ENCODE results near the gene TSC2.

Gene TSC2

DNA sequence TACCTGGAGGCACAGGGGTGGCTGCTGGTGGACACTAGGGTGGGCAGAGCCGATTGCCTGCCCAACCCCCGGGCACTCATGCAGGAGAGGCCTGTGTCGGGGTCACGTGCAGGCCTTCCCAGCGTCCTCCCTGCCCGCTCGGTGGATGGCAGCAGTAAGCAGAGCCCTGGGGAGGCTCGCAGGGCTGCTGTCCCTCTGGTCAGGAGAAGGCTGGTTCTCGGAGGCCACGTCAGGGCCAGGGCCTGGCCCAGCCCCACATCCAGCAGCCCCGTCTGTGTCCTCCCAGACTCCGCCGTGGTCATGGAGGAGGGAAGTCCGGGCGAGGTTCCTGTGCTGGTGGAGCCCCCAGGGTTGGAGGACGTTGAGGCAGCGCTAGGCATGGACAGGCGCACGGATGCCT, 35.6 kb downstream of the TSC2 start:
- in situ Hi-C loops (cut with HindIII; ENCODE audit: low sequenced_read_pairs): no loop called here

- in situ Hi-C loops (cut with HindIII; ENCODE audit: low sequenced_read_pairs): no loop called here
Measured at GRCh38 chr16:2083876-2084780, 36.3 kb downstream of the TSC2 start.

GRCh38 chr16:2084895-2085625, 37.3 kb downstream of the TSC2 start:
- in situ Hi-C loops (cut with HindIII; ENCODE audit: low sequenced_read_pairs): no loop called here

GRCh38 chr16:2085669-2086068, 37.9 kb downstream of the TSC2 start:
- in situ Hi-C loops (cut with HindIII; ENCODE audit: low sequenced_read_pairs): no loop called here

DNA sequence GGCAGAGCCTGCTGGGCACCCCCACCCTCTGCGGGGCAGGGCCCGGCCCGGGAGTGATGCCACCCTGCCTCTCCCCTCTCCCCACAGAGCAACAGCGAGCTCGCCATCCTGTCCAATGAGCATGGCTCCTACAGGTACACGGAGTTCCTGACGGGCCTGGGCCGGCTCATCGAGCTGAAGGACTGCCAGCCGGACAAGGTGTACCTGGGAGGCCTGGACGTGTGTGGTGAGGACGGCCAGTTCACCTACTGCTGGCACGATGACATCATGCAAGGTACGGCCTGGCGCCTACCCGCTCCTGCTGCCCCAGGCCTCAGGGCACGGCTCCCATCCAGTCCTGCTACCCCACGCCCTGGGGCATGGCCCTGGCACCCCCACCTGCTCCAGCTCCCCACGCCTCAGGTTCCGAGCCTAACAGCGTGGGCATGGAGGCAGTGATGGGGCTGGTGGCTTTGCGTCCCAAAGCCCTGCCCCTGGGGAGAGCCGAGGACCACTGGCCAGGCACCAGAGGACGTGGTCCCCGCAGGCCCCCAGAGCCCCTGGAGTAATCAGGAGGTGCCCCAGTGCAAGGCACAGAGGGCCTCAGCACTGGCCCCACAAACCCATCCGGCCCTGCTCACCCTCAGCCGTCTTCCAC, 38.4 kb downstream of the TSC2 start:
- in situ Hi-C loops (cut with HindIII; ENCODE audit: low sequenced_read_pairs): no loop called here

DNA sequence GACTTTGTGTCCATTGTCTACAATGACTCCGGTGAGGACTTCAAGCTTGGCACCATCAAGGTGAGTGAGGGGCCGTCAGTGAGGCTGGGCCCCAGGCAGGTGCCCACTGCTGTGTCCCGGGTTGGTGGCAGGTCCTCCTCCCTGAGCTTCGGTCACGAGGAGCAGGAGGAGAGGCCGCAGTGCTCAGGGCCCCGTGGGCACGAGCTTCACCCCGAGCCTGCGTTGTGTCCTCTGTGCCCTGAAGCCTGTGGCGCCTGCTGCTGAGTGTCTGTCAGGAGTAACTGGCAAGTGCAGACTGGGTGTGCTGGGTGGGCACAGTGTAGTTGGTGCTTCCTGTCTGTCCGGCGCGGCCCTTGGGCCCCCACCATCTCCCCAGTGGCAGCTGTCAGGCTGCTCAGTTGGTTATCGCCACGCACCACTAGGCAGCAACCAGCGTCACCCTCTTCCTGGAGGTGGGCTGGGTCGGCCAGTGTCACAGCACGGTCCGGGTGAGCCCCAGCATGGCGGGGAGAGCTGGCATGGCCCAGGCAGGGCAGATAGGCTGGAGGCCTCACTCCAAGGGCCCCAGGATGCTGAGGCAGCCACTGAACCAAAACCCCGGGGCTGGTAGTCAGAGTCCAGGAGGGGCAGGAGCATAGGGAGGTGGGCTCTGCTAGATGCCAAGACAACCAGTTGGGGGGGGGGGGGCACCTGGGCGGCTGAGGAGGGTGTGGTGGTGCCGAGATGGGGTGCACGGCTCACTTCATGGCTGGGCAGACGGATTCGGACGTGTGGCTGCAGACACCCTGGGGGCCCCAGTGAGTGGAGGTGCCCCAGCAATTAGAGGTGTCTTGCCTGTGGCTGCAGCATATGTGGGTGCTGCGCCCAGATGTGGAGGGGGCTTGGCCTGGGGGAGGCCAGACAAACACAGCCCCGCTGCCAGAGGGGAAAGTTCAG, 39.3 kb downstream of the TSC2 start:
- in situ Hi-C loops (cut with HindIII; ENCODE audit: low sequenced_read_pairs): no loop called here

- in situ Hi-C loops (cut with HindIII; ENCODE audit: low sequenced_read_pairs): no loop called here
Measured at GRCh38 chr16:2087748-2088631, 40.2 kb downstream of the TSC2 start.

DNA sequence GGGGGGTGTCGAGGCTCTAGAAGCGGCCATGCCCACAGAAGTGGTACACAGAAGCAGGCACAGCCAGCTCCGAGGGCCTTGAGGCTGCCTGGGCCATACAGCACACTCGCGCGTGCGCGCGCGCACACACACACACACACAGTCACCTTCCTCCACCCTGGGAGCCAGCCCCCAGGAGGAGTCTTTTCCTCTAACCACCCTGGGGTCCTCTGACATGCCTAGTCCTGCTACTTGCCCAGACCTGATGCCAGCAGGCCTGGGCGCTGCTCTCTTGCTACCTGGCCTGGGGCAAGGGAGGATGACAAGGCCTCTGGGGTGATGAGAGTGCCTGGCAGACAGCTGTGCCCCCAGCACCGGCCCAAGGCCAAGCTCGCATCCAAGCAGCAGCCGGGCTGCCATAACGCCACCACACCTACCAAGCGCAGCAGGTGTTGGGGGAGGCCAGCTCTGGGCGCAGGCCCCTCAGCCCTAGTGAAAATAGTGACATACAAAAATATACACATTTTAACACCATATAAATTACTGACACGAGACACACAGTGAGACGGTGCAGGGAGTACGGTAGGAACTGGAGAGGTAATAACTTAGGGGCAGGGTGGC, 41.1 kb downstream of the TSC2 start:
- in situ Hi-C loops (cut with HindIII; ENCODE audit: low sequenced_read_pairs): no loop called here

GRCh38 chr16:2089706-2090480, 42.1 kb downstream of the TSC2 start:
- in situ Hi-C loops (cut with HindIII; ENCODE audit: low sequenced_read_pairs): no loop called here

- in situ Hi-C loops (cut with HindIII; ENCODE audit: low sequenced_read_pairs): no loop called here
Measured at GRCh38 chr16:2090481-2090776, 42.6 kb downstream of the TSC2 start.

DNA sequence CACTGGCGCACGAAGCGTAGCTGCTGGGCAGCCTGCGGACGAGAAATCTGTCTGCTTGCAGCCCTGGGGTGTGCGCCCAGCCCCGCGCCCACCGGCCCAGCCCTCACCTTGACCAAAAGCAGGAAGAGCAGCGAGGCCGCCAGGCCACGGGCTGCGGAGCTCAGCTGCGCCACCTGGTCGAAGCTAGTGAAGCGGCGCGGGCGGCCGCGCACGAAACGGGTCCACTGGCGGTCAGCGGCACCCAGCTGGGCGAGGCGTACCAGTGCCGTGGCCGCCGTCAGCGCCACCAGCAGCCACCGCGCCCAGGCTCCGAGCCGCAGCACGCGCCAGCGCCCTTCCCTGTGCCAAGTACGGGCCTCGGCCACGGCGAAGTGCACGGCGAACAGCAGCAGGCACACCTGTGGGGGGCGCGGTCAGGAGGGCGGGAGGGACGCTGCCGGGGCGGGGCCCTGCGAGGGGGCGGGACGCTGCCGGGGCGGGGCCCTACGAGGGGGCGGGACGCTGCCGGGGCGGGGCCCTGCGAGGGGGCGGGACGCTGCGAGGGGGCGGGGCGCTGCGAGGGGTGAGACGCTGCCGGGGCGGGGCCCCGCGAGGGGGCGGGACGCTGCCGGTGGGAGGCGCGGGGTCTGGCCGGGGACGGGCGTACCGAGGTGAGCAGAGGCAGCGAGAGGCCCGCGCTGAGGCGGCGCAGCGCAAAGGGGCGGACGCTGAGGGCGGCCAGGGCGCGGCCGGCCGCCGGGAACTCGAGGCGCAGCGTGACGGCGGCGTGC, 43.2 kb downstream of the TSC2 start:
- in situ Hi-C loops (cut with HindIII; ENCODE audit: low sequenced_read_pairs): no loop called here

GRCh38 chr16:2091547-2092255, 43.9 kb downstream of the TSC2 start:
- in situ Hi-C loops (cut with HindIII; ENCODE audit: low sequenced_read_pairs): no loop called here

GRCh38 chr16:2092256-2092620, 44.5 kb downstream of the TSC2 start:
- in situ Hi-C loops (cut with HindIII; ENCODE audit: low sequenced_read_pairs): no loop called here

DNA sequence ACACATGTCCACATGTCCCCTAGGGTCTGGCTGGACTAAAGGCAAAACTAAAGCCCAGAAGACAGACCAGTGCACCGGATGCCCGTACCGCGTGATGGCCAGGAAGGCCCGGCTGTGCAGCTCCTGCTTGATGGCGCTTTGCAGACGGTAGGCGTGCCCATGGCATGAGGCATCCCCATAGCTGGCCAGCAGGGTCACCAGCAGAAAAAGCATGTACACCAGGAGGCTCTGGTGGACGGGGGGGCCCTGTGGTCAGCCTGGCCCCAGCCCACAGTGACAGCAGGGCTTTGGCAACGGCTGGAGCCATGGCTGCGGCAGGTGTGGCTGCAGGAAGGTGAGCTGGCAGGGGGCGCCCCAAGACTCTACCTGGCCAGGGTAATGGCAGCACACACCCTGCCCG, 45.1 kb downstream of the TSC2 start:
- in situ Hi-C loops (cut with HindIII; ENCODE audit: low sequenced_read_pairs): no loop called here

DNA sequence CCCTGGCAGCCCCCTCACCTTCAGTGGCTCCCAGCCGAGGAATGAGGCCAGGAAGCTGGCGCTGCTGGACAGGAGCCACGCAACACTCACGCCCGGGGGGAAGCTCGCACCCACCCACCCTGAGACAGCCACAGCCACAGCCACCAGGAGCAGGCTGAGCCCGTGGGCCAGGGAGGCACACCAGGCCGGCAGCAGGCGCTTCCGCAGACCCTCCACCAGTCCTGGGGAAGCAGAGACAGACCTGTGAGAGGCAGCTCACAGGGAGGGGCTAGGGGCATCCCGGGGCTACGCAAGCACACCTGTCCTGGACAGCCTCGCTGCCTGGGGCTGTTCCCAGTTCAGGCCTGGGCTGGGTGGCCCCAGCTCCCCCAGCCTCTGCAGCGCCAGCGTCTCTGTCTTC, 46.0 kb downstream of the TSC2 start:
- in situ Hi-C loops (cut with HindIII; ENCODE audit: low sequenced_read_pairs): no loop called here

DNA sequence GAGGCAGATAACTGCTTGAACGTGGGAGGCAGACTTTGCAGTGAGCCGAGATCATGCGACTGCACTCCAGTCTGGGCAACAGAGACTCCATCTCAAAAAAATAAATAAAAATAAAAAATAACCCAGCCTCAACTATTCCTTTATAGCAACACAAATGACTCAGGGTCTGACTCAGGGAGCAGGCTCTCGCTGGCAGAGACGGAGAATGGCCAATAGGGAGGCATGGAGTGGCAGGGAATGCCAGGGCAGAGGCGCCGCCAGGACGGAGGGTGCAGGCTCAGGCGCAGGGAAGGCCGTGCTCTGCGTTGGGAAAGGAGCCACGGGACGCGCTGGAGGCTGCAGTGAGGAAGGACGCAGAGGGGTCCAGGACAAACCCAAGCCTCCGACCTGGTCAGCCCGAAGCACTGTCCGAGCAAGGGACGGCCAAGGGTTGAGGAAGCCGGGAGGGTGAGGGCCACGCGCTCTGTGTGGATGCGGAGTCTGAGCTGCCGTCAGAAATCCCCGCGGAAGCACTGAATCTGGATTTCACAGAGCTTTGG, 47.6 kb downstream of the TSC2 start:
- in situ Hi-C loops (cut with HindIII; ENCODE audit: low sequenced_read_pairs): no loop called here

DNA sequence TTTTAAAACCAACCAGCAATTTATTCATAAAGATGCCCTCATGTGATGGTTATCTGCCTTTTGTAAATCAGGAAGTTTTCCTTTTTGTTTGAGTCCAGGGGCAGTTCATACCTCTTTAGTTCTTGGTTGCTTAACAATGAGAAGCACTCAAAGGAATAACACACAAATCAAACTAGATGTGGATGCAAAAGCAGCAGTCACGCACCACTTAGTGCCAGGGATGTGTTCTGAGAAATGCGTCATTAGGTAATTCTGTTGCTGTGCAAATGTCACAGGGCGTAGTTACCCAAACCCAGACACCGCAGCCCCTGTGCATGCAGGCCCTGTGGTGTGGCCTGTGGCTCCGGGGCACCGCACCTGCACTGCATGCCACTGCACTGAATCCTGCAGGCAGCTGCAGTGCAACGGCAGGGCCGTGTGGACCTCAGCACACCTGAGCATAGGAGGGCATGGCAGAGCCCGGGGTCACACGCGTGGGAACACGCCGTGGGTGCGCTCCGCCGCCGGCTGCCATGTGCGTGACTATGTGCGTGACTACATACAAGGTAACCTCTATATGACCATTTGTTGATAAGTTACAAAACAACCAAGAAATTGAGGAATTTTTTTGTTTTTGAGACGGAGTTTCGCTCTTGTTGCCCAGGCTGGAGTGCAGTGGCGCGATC, 48.3 kb downstream of the TSC2 start:
- in situ Hi-C loops (cut with HindIII; ENCODE audit: low sequenced_read_pairs): no loop called here
